Right atrium auricular region (tissue), 2 donors: ENCODE results near the gene COL4A2. TPM values are rescaled to one million over a fixed set of nuclear protein-coding genes. Genes with fewer than 3 reads are reported as not detected.
A peak's percentile ranks its signal among the peaks of the same experiment; 100 is the strongest.

ENCODE experiments used
- DNase-seq: peaks from one replicate; pipeline ENCODE4 v3.0.0-alpha.2; 2019; ENCODE audit warnings: low spot score
- H3K27ac ChIP-seq, 2 donors: fragments of 200-600 bp; sonication (generic); 1 replicate in 1 of 2; 2 replicates in 1 of 2; pipeline ENCODE4 v1.5.1; 2016 to 2019
- H3K27me3 ChIP-seq, 2 donors: fragments of 200-600 bp; sonication (generic); one replicate each; pipeline versions ENCODE4 v1.5.1 to v1.6.0; 2017 to 2019
- H3K36me3 ChIP-seq: fragments of 200-600 bp; sonication (generic); one replicate; pipeline ENCODE4 v1.5.1; 2016
- H3K4me1 ChIP-seq, 2 donors: fragments of 200-600 bp; sonication (generic); one replicate each; pipeline versions ENCODE4 v1.5.1 to v1.6.0; 2017 to 2019
- H3K4me3 ChIP-seq, 2 donors: fragments of 200-600 bp; sonication (generic); 1 replicate in 1 of 2; 2 replicates in 1 of 2; pipeline ENCODE4 v1.5.1; 2017 to 2019; ENCODE audit warnings: mild to moderate bottlenecking in 1 of 2, moderate library complexity in 1 of 2
- H3K9me3 ChIP-seq, 2 donors: fragments of 200-600 bp; sonication (generic); one replicate each; pipeline ENCODE4 v1.5.1; 2019
- CTCF ChIP-seq, 2 donors: fragments of 200-600 bp; sonication (generic); IDR thresholded peaks; one replicate each; pipeline ENCODE4 v1.5.1; 2019; ENCODE audit warnings: antibody characterized with exemption in 2 of 2
- total RNA-seq, 2 donors: library from RNA; depleted of rRNA; stranded (reverse); fragments of >200 nt; gene quantifications; one replicate each; pipeline ENCODE4 v1.1.0, GENCODE V29; 2016

COL4A2 gene
- total RNA-seq, 2 donors from 2014 or later, result 141 to 153 TPM

GRCh38 chr13:110338441-110339101 lies 31.5 kb downstream of the COL4A2 start:
- peak overlapping the region; percentile 91 to 93 for H3K27ac ChIP-seq
- no peaks in the 10 kb centered on the region for H3K27me3 ChIP-seq
- H3K4me3 ChIP-seq, result no peak overlapping the region
- peaks cover 0 to 91% of the 10 kb centered on the region in 2 donors for H3K4me1 ChIP-seq
- peak; percentile 87 for DNase-seq
- H3K9me3 ChIP-seq, result no peaks in the 10 kb centered on the region
- TF ChIP-seq CTCF (IDR thresholded peaks at IDR 0.05), result no peak
- H3K36me3 ChIP-seq, result no peaks in the 10 kb centered on the region

- Histone ChIP-seq H3K36me3 (no peaks in the 10 kb centered on the region), H3K9me3 (no peaks in the 10 kb centered on the region), H3K27ac (peak overlapping the region; percentile 91 to 93), H3K4me1 (peaks cover 0 to 86% of the 10 kb centered on the region in 2 donors), H3K27me3 (no peaks in the 10 kb centered on the region), H3K4me3 (no peak overlapping the region)
- DNase-seq, result no peak
- TF ChIP-seq CTCF (IDR thresholded peaks at IDR 0.05), result no peak
Measured at GRCh38 chr13:110339263-110339662, 32.2 kb downstream of the COL4A2 start.

GRCh38 chr13:110339975-110340550 lies 33.0 kb downstream of the COL4A2 start:
- TF ChIP-seq CTCF (IDR thresholded peaks at IDR 0.05), result no peak
- H3K27ac ChIP-seq, result peak overlapping the region; percentile 91 to 93
- no peak for DNase-seq
- no peak overlapping the region for H3K4me3 ChIP-seq
- no peaks in the 10 kb centered on the region for H3K9me3 ChIP-seq
- peaks cover 0 to 82% of the 10 kb centered on the region in 2 donors for H3K4me1 ChIP-seq
- H3K36me3 ChIP-seq, result no peaks in the 10 kb centered on the region
- no peaks in the 10 kb centered on the region for H3K27me3 ChIP-seq

GRCh38 chr13:110340812-110341444 lies 33.8 kb downstream of the COL4A2 start:
- Histone ChIP-seq H3K27me3 (no peaks in the 10 kb centered on the region), H3K4me1 (peaks cover 0 to 82% of the 10 kb centered on the region in 2 donors), H3K27ac (peak overlapping the region; percentile 91 to 93), H3K4me3 (peak overlapping the region in 1 of 2 donors; percentile 18), H3K36me3 (no peaks in the 10 kb centered on the region), H3K9me3 (no peaks in the 10 kb centered on the region)
- TF ChIP-seq CTCF (IDR thresholded peaks at IDR 0.05), result no peak
- DNase-seq, result peak; percentile 98

GRCh38 chr13:110341445-110342244 lies 34.6 kb downstream of the COL4A2 start:
- no peaks in the 10 kb centered on the region for H3K36me3 ChIP-seq
- peak; percentile 83 for DNase-seq
- peaks cover 0 to 82% of the 10 kb centered on the region in 2 donors for H3K4me1 ChIP-seq
- H3K27me3 ChIP-seq, result no peaks in the 10 kb centered on the region
- TF ChIP-seq CTCF (IDR thresholded peaks at IDR 0.05), result no peak
- peak overlapping the region in 1 of 2 donors; percentile 18 for H3K4me3 ChIP-seq
- peak overlapping the region; percentile 91 to 93 for H3K27ac ChIP-seq
- no peaks in the 10 kb centered on the region for H3K9me3 ChIP-seq
